Measurements from ENCODE around the gene FTH1.
"Not testable (repeated sequence)": the region's sequence is repeated elsewhere in the genome, so short reads cannot be mapped to it uniquely, and the experiment has no call there.

Gene FTH1

GRCh38 chr11:61963282-61964057 is 4.0 kb downstream of the FTH1 start:
- DNase-seq: peak; percentile 52

DNA sequence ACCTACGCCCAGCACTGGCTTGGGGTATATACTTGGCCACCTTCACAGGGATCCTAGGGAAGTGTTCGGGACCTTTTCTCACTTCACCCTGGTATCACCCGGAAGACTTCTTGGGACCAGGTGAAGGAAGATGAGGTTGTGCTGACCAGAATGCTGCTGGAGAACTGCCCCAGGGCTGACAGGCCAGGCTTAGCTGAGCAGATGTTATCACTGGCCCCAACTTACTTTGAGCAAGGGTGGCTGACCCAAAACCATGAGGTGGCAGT is 4.5 kb downstream of the FTH1 start:
- DNase-seq: no peak

DNA sequence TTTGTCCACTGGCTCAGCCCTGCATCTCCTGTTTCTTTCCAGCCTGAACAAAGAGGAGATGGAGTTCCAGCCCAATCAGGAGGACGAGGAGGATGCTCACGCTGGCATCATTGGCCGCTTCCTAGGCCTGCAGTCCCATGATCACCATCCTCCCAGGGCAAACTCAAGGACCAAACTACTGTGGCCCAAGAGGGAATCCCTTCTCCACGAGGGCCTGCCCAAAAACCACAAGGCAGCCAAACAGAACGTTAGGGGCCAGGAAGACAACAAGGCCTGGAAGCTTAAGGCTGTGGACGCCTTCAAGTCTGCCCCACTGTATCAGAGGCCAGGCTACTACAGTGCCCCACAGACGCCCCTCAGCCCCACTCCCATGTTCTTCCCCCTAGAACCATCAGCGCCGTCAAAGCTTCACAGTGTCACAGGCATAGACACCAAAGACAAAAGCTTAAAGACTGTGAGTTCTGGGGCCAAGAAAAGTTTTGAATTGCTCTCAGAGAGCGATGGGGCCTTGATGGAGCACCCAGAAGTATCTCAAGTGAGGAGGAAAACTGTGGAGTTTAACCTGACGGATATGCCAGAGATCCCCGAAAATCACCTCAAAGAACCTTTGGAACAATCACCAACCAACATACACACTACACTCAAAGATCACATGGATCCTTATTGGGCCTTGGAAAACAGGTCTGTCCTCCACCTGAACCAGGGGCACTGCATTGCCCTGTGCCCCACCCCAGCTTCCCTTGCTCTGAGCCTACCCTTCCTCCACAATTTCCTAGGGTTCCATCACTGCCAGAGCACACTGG is 5.0 kb downstream of the FTH1 start:
- no peak for DNase-seq

GRCh38 chr11:61961570-61962212 is 5.7 kb downstream of the FTH1 start:
- no peak for DNase-seq

GRCh38 chr11:61960532-61960931 is 6.9 kb downstream of the FTH1 start:
- no peak for DNase-seq

DNA sequence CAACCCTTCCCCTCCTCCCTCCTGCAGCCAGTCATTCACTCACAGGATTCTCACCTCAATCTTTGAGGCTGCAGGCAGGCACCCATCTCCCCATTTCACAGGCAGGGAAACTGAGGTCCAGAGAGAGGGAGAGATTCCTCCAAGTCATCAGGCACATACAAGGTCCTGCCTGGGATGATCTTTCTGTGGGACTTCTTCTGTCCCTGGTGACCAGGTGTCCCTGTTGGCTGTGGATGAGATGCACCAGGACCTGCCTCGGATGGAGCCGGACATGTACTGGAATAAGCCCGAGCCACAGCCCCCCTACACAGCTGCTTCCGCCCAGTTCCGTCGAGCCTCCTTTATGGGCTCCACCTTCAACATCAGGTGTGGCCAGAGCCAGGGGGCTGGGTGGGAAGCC is 7.8 kb downstream of the FTH1 start:
- DNase-seq: no peak

- no peak for DNase-seq
Observed at GRCh38 chr11:61959114-61959513, 8.3 kb downstream of the FTH1 start.

- no peak for DNase-seq
Observed at GRCh38 chr11:61958590-61958989, 8.8 kb downstream of the FTH1 start.

DNA sequence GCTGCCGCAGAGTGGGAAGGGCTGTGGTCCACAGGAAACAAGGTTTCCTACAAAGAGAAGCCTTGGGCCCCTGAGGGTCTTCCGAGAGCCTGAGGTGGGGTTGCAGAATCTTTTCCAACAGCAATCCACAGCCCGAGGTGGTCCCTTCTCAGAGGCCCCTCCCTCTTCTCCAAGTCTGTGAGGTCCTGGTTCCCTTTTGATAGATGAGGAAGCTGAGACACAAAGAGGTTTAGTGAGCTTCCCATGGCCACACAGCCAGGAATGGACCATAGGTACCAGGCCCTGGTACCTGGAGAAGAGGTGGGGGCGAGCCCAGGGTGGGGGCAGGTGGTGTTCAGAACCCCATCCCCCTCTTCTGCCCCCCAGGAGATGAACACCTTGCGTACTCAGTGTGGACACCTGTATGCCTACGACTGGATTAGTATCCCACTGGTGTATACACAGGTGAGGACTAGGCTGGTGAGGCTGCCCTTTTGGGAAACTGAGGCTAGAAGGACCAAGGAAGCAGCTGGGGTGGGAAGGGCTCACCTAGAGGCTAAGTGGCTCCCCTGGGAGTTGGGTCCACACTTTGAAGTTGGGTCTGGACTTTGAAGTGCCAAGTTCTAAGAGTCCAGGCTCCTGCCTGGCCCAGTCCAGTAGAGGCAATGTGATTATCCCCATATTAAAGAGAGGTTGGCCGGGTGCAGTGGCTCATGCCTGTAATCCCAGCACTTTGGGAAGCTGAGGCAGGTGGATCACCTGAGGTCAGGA is 10.2 kb downstream of the FTH1 start:
- no peak for DNase-seq

DNA sequence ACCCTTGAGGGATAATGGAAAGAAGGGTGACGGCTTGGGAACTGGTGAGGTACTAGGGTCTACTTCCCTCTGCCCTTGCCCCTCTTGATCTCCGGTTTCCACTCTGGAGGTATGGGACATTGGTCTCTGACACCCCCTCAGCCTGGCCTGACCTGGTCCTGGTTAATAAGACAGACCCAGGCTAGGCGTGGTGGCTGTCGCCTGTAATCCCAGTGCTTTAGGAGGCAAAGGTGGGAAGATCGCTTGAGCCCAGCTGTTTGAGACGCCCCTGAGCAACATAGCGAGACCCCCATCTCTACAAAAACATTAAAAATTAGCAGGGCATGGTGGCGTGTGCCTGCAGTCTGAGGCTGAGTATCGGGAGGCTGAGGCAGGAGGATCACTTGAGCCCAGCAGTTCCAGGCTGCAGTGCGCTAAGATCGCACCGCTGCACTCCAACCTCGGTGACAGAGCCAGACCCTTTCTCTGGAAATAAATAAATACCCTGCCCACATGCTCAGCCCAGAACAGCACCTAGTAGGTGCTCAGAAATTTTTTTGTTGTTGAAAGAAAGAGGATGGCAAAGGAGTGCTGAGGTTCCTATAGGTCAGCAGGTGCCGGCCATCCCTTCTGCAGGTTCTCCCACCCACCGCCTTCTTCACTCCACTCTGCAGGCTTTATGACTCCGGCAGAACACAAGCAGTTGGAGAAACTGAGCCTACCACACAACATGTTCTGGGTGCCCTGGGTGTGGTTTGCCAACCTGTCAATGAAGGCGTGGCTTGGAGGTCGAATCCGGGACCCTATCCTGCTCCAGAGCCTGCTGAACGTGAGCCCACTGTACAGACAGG is 11.0 kb downstream of the FTH1 start:
- DNase-seq: no peak

GRCh38 chr11:61955422-61956135 is 11.9 kb downstream of the FTH1 start:
- no peak for DNase-seq

GRCh38 chr11:61954851-61955421 is 12.5 kb downstream of the FTH1 start:
- DNase-seq: peak; percentile 88

- peak; percentile 59 for DNase-seq
Observed at GRCh38 chr11:61954106-61954850, 13.2 kb downstream of the FTH1 start.

- DNase-seq: not testable (repeated sequence)
Observed at GRCh38 chr11:61953632-61954031, 13.8 kb downstream of the FTH1 start.

DNA sequence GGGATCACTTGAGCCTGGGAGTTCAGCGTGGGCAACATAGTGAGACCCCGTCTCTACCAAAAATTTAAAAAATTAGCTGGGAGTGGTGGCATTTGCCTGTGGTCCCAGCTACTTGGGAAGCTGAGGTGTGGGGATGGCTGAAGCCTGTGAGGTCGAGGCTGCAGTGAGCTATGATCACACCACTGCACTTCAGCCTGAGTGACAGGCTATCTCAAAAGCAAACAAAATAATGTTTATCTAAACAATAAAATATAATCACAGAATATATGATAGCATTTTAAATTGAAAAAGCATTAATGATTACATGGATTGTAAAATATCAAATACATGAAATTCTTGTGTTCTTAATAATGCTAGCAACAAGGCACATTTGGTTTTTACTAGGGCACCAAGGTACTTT is 14.6 kb downstream of the FTH1 start:
- no peak for DNase-seq

- no peak for DNase-seq
Observed at GRCh38 chr11:61951484-61952135, 15.8 kb downstream of the FTH1 start.

DNA sequence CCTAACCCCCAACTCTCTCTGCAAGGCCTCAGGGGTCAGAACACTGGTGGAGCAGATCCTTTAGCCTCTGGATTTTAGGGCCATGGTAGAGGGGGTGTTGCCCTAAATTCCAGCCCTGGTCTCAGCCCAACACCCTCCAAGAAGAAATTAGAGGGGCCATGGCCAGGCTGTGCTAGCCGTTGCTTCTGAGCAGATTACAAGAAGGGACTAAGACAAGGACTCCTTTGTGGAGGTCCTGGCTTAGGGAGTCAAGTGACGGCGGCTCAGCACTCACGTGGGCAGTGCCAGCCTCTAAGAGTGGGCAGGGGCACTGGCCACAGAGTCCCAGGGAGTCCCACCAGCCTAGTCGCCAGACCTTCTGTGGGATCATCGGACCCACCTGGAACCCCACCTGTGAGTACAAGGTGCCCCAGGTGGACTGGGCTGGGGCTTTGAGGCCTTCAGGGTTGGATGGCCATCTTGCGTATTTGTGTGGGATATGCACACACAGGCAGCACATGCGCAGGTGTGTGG is 17.3 kb downstream of the FTH1 start, which contains the start of gene BEST1:
Gene BEST1 (plus strand): TSS at position 317 of the 513 bp plus-strand sequence. CDS start 1,456 bp downstream, outside the sequence.
- no peak for DNase-seq

DNA sequence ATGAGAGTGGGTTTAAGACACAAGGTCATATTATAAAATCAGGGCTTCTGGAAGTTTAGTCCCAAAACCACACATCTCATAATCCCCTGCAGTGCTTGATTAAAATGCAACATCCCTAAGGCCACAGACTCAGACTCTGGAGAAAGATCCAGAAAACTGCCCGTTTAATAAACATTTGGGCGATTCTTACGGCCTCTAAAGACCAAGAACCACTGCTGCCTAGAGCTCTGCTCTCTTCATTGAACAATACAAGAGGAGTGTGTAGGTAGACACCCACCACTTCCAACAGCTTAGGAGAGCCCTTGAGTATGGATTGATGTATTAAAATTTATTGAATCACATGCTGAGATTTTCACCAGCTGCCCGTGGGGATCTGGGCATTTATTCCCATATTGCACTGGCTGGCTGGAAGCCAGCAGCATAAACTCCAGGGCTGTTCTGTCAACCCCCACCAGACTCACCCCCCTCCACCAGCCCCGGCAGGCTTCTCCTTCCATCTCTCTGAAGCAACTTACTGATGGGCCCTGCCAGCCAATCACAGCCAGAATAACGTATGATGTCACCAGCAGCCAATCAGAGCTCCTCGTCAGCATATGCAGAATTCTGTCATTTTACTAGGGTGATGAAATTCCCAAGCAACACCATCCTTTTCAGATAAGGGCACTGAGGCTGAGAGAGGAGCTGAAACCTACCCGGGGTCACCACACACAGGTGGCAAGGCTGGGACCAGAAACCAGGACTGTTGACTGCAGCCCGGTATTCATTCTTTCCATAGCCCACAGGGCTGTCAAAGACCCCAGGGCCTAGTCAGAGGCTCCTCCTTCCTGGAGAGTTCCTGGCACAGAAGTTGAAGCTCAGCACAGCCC is 18.0 kb downstream of the FTH1 start:
- peak; percentile 79 for DNase-seq

DNA sequence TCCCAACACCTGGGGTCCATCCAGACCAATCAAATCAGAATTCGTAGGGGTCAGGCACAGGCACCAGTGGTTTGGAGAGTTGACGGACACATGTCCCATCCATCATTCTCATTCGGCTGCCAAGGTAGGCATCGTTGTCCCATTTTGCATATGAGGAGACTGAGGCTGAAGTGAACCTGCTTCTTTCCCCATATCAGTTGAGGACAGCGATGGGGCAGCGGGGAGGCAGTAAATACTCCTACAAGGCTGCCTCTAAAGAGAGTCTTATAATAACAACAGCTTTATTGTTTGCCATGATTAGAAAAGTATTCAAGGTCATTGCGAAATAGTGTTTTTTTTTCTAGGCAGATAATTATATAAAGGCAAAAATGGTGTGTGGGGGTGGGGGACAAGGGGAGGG is 18.9 kb downstream of the FTH1 start:
- DNase-seq: no peak
